ENCODE results near the gene CYB5R3. TPM values are rescaled to one million over a fixed set of nuclear protein-coding genes. Genes with fewer than 3 reads are reported as not detected.

Gene CYB5R3
- total RNA-seq, 1 donor from 2014 or later = 105 TPM

GRCh38 chr22:42596336-42596735, 52.9 kb downstream of the CYB5R3 start:
- H3K4me3 Mint-ChIP-seq = no peak overlapping the region
- H3K4me1 Mint-ChIP-seq = no peaks in the 10 kb centered on the region
- no peaks in the 10 kb centered on the region for H3K9me3 Mint-ChIP-seq
- DNase-seq (ENCODE audit: low read depth, low spot score) = no peak
- peaks cover 22% of the 10 kb centered on the region for H3K36me3 Mint-ChIP-seq (ENCODE audit: low read depth)
- TF ChIP-seq, protein P1, sequence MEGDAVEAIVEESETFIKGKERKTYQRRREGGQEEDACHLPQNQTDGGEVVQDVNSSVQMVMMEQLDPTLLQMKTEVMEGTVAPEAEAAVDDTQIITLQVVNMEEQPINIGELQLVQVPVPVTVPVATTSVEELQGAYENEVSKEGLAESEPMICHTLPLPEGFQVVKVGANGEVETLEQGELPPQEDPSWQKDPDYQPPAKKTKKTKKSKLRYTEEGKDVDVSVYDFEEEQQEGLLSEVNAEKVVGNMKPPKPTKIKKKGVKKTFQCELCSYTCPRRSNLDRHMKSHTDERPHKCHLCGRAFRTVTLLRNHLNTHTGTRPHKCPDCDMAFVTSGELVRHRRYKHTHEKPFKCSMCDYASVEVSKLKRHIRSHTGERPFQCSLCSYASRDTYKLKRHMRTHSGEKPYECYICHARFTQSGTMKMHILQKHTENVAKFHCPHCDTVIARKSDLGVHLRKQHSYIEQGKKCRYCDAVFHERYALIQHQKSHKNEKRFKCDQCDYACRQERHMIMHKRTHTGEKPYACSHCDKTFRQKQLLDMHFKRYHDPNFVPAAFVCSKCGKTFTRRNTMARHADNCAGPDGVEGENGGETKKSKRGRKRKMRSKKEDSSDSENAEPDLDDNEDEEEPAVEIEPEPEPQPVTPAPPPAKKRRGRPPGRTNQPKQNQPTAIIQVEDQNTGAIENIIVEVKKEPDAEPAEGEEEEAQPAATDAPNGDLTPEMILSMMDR (conservative IDR thresholded peaks at IDR 0.05) = no peak
- no peaks in the 10 kb centered on the region for H3K27me3 Mint-ChIP-seq (ENCODE audit: low read depth)
- peak overlapping the region; percentile 35 for H3K27ac Mint-ChIP-seq (ENCODE audit: unreplicated experiment)

GRCh38 chr22:42595434-42595833, 53.8 kb downstream of the CYB5R3 start:
- TF ChIP-seq, protein P1 (conservative IDR thresholded peaks at IDR 0.05) = no peak
- Mint-ChIP-seq H3K4me1 (no peaks in the 10 kb centered on the region), H3K9me3 (no peaks in the 10 kb centered on the region), H3K36me3 (ENCODE audit: low read depth) (peaks cover 22% of the 10 kb centered on the region), H3K27ac (ENCODE audit: unreplicated experiment) (peak overlapping the region; percentile 70), H3K27me3 (ENCODE audit: low read depth) (no peaks in the 10 kb centered on the region), H3K4me3 (no peak overlapping the region)
- DNase-seq (ENCODE audit: low read depth, low spot score) = no peak

DNA sequence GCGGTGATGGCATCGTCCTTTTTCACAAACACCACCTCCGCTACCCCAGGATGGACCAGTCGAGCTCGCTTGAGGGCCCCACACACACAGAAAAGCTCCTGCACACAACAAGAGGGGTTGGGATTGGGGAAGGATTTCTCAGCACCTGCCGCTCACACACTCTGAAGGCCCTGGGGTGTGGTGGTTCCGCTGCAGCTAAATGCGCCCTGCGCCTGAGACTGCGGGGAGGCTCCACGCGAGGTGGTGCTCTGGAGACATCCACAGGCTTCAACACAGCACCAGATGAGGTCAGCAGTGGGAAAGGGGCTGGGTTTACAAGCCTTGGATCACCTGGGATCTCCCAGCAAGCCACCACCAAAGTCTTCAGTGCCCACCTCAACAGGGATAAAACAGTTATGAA, 57.2 kb downstream of the CYB5R3 start:
- no peak for DNase-seq (ENCODE audit: low read depth, low spot score)
- TF ChIP-seq, protein P1 (conservative IDR thresholded peaks at IDR 0.05) = no peak
- Mint-ChIP-seq H3K36me3 (ENCODE audit: low read depth) (peaks cover 16% of the 10 kb centered on the region), H3K27me3 (ENCODE audit: low read depth) (no peaks in the 10 kb centered on the region), H3K4me3 (no peak overlapping the region), H3K4me1 (no peaks in the 10 kb centered on the region), H3K27ac (ENCODE audit: unreplicated experiment) (no peak overlapping the region), H3K9me3 (no peaks in the 10 kb centered on the region)

DNA sequence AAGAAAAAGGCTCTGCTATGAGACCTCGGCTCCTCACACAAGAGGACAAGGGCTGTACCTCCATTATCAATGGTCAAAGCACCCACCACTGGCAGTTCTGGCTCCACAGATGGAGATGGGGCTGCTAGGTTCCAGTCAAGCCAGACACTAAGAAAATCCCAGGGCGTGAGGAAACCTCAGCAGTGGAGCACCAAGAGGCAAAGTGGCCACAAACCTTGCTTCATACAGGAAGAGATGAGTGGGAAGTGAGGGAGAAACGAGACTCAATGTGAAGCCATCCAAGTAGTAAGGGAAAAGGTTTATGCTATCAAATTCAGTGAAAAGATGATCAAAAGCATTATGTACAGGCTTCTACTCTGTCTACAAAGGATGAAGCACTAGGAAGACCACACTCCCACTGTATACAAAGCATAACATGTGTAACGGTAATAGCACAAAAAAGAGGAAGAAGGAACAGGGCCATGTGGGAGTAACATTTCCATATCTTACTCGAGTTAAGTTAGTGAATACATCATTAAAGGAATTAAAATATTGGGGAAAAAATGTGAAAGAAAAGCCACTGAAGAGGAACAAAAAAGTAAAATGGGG, 61.5 kb downstream of the CYB5R3 start:
- Mint-ChIP-seq H3K4me3 (no peak overlapping the region), H3K27ac (ENCODE audit: unreplicated experiment) (no peak overlapping the region)
- TF ChIP-seq, protein P1 (conservative IDR thresholded peaks at IDR 0.05) = no peak

GRCh38 chr22:42586381-42586780, 62.8 kb downstream of the CYB5R3 start:
- no peaks in the 10 kb centered on the region for H3K27me3 Mint-ChIP-seq (ENCODE audit: low read depth)
- peak overlapping the region; percentile 54 for H3K4me3 Mint-ChIP-seq
- H3K4me1 Mint-ChIP-seq = peaks cover 8% of the 10 kb centered on the region
- TF ChIP-seq, protein P1 (conservative IDR thresholded peaks at IDR 0.05) = no peak
- H3K27ac Mint-ChIP-seq (ENCODE audit: unreplicated experiment) = no peak overlapping the region
- DNase-seq (ENCODE audit: low read depth, low spot score) = no peak
- H3K36me3 Mint-ChIP-seq (ENCODE audit: low read depth) = peaks cover 13% of the 10 kb centered on the region
- H3K9me3 Mint-ChIP-seq = no peaks in the 10 kb centered on the region

More for the DNA sequence above, 61.5 kb downstream of the CYB5R3 start:
- Mint-ChIP-seq H3K36me3 (ENCODE audit: low read depth) (peaks cover 11% of the 10 kb centered on the region), H3K9me3 (no peaks in the 10 kb centered on the region), H3K4me1 (no peaks in the 10 kb centered on the region), H3K27me3 (ENCODE audit: low read depth) (no peaks in the 10 kb centered on the region)
- DNase-seq (ENCODE audit: low read depth, low spot score) = no peak

All from neural crest cell (in vitro differentiated cells).